GM12801 (cell line): Measurements from ENCODE around the gene POU6F2.

Source experiments
- CTCF ChIP-seq: IDR thresholded peaks from one replicate; pipeline ENCODE4 v1.5.1; 2011; ENCODE audit warnings: control low read depth; ENCODE audit not compliant: insufficient read length; ENCODE audit errors: extremely low read depth

The POU6F2 gene

DNA sequence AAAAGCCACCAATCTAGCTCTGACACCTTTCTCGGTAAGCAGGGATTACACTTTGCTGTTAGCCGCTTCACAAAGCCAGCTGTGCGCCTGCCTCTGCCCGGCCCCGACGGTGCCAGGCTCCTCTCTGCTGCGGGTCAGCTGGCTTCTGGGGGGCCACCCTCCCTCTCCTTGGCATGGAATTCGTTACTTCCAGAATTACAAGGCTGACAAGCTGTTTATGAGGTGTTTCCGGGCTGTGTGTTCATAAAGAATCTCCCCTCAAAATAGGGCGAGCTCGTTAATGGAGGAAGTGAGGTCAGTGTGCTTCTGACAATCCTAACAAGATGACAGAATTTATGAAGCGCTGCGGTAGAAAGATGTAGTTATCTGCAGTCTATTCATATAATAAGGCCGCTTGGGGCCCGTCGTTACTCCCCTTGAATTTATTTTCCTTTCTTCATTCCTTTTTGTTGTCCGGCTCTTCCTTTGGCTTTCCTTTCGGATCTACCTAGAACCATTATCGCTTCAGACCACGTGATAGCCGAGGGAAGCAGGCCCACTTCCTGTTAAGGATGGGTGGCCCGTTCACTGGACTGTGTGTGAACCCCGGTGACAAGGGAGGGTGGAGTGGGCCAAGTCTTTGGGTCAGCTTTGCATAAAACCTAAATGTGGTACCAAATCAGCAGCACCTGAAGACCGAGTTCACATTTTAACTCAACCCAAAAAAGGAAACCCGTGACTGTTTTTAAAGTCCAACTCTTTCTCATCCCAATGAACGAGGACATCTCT is 315.5 kb downstream of the POU6F2 start:
- TF ChIP-seq CTCF = no peak

- TF ChIP-seq CTCF = no peak
These were observed 316.3 kb downstream of the POU6F2 start for GRCh38 chr7:39294022-39294421.

GRCh38 chr7:39295796-39296195 is 318.1 kb downstream of the POU6F2 start:
- TF ChIP-seq CTCF = no peak

DNA sequence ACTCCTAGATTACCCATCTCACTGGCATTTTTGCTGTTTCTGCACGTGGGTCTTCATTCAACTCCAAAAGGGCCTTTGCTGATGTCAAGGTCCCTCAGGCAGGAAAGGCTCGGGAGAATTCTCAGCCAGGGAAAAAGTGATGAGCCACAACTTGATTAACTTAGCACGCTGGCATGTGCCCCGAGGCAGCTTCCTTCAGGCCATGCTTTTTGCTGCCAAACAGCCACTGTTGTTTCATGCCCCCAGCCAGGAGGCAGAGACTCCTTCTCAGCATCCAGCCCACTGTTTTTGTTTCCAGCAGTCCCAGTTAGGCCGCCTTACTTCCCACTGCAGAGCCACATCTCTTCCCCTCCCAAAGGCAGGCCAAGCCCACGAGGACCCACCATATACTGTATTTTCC is 322.0 kb downstream of the POU6F2 start:
- no peak for TF ChIP-seq CTCF

DNA sequence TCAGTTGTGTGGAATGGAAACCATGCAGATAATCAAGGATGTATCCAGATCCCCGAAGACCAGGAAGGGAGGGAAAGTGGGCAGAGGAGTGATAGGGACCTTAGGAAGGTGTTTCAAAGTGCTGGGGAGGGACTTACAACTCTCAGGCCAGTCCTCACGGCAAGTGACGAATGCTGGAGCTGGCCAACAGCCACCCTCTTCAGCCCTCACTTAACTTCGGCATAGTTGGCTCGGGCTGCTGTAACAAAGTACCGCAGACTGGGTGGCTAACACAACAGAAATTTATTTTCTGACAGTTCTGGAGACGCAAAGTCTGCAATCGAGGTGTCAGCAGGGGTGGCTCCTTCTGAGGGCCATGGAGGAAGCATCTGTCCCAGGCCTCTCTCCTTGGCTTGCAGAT is 322.6 kb downstream of the POU6F2 start:
- no peak for TF ChIP-seq CTCF

- TF ChIP-seq CTCF = no peak
These were observed 323.8 kb downstream of the POU6F2 start for GRCh38 chr7:39301543-39301942.

- no peak for TF ChIP-seq CTCF
These were observed 326.5 kb downstream of the POU6F2 start for GRCh38 chr7:39304178-39304577.
